Calu3 (cell line): ENCODE results near the gene ID4. TPM values are rescaled to one million over a fixed set of nuclear protein-coding genes. Genes with fewer than 3 reads are reported as not detected.
A peak's percentile ranks its signal among the peaks of the same experiment; 100 is the strongest.

ENCODE experiments used
- Bru-seq: library from RNA; stranded (reverse); fragments of 400-500 nt; gene quantifications from one replicate; lab custom pipeline; 2021; lab: Mats Ljungman, UMichigan
- BruChase-seq, 2 experiments: library from RNA; stranded (reverse); fragments of 400-500 nt; gene quantifications; one replicate each; lab custom pipeline; 2021; lab: Mats Ljungman, UMichigan
- BruUV-seq: library from RNA; stranded (reverse); fragments of 400-500 nt; replicated peaks from 2 replicates; lab custom pipeline; 2021; lab: Mats Ljungman, UMichigan
- CTCF ChIA-PET: fragments of 300-600 bp; sonication (Branson Sonifier 250); formaldehyde crosslinking; loops from one replicate; lab custom pipeline; 2022; ENCODE audit warnings: antibody characterized with exemption; lab: Charles Lee
- DNase-seq: peaks from one replicate; pipeline ENCODE4 v3.0.0; 2022
- H3K27ac Mint-ChIP-seq: one replicate; pipeline ENCODE4 v1.8.0; 2022; ENCODE audit warnings: mixed read lengths; ENCODE audit not compliant: unreplicated experiment
- H3K27me3 Mint-ChIP-seq: one replicate; pipeline ENCODE4 v1.8.0; 2022; ENCODE audit warnings: mixed read lengths; ENCODE audit not compliant: unreplicated experiment
- H3K36me3 Mint-ChIP-seq: one replicate; pipeline ENCODE4 v1.8.0; 2022; ENCODE audit warnings: mild to moderate bottlenecking, moderate library complexity, mixed read lengths; ENCODE audit not compliant: insufficient read depth, unreplicated experiment
- H3K4me1 Mint-ChIP-seq: one replicate; pipeline ENCODE4 v1.8.0; 2022; ENCODE audit warnings: mild to moderate bottlenecking, low read depth, mixed read lengths; ENCODE audit not compliant: unreplicated experiment
- H3K4me3 Mint-ChIP-seq: one replicate; pipeline ENCODE4 v1.8.0; 2022; ENCODE audit warnings: mild to moderate bottlenecking, low read depth, moderate library complexity, mixed read lengths; ENCODE audit not compliant: unreplicated experiment
- H3K9me3 Mint-ChIP-seq: one replicate; pipeline ENCODE4 v1.8.0; 2022; ENCODE audit warnings: low read depth, mixed read lengths; ENCODE audit not compliant: unreplicated experiment
- intact Hi-C: fragments of 100-400 bp; cut with micrococcal nuclease; formaldehyde crosslinking; loops from one replicate; pipeline ENCODE4 v1.10.0; 2022; ENCODE audit not compliant: unreplicated experiment
- long read RNA-seq: library from polyadenylated mRNA; stranded (forward); transcript quantifications from one replicate; pipeline ENCODE4 v2.0.0, GENCODE V29; 2022
- total RNA-seq: library from RNA; stranded (reverse); gene quantifications from 2 replicates; pipeline ENCODE4 v1.2.3, GENCODE V29; 2022
- TF ChIP-seq, protein P1 (sequence below): fragments of 200-600 bp; IDR thresholded peaks from one replicate; pipeline ENCODE4 v1.8.0; 2022; ENCODE audit warnings: antibody characterized with exemption; ENCODE audit not compliant: unreplicated experiment

The ID4 gene, protein sequence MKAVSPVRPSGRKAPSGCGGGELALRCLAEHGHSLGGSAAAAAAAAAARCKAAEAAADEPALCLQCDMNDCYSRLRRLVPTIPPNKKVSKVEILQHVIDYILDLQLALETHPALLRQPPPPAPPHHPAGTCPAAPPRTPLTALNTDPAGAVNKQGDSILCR
- 1.7 and 1.8 TPM in 2 replicates for total RNA-seq
- percentile 41 among the genes with signal in this experiment for Bru-seq, nascent RNA
- BruChase-seq, experiment 1, labeled RNA remaining after a 6-hour chase = percentile 34 among the genes with signal in this experiment
- percentile 60 among the genes with signal in this experiment for BruChase-seq, experiment 2, labeled RNA remaining after a 2-hour chase
- long read RNA-seq, transcript ID4-201 (3 exons, 2,344 nt) = major isoform, 10 of 10 reads
- long read RNA-seq, partial matches to known transcripts = 0 of 10 reads
- long read RNA-seq, other reads (novel, unspliced or antisense) = 0 of 10 reads

GRCh38 chr6:19836799-19837510 is at the start of gene ID4:
Gene ID4 (plus strand): TSS chr6:19837370. CDS start chr6:19837755, 385 bp downstream.
- Mint-ChIP-seq H3K27ac (peak within 1 kb of the TSS; percentile 86), H3K36me3 (peaks cover 29% of the 10 kb centered on the region), H3K27me3 (no peaks in the 10 kb centered on the region), H3K4me3 (peak within 1 kb of the TSS; percentile 74), H3K9me3 (no peaks in the 10 kb centered on the region), H3K4me1 (peaks cover 26% of the 10 kb centered on the region)
- peak; percentile 61 for DNase-seq
- intact Hi-C loops = loop anchor here (10.0 kb wide), 1 partner anchor 702 kb away; no protein-coding TSS in a partner anchor
- CTCF ChIA-PET = no interaction called here
- no TSS peak for BruUV-seq
- TF ChIP-seq, protein P1, sequence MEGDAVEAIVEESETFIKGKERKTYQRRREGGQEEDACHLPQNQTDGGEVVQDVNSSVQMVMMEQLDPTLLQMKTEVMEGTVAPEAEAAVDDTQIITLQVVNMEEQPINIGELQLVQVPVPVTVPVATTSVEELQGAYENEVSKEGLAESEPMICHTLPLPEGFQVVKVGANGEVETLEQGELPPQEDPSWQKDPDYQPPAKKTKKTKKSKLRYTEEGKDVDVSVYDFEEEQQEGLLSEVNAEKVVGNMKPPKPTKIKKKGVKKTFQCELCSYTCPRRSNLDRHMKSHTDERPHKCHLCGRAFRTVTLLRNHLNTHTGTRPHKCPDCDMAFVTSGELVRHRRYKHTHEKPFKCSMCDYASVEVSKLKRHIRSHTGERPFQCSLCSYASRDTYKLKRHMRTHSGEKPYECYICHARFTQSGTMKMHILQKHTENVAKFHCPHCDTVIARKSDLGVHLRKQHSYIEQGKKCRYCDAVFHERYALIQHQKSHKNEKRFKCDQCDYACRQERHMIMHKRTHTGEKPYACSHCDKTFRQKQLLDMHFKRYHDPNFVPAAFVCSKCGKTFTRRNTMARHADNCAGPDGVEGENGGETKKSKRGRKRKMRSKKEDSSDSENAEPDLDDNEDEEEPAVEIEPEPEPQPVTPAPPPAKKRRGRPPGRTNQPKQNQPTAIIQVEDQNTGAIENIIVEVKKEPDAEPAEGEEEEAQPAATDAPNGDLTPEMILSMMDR = no peak

GRCh38 chr6:19788686-19789085 is 48.5 kb upstream of the ID4 start:
- H3K9me3 Mint-ChIP-seq = no peaks in the 10 kb centered on the region
- no peak for DNase-seq
- no peaks in the 10 kb centered on the region for H3K27me3 Mint-ChIP-seq
- CTCF ChIA-PET = no interaction called here
- no peak overlapping the region for H3K27ac Mint-ChIP-seq
- H3K4me3 Mint-ChIP-seq = no peak overlapping the region
- TF ChIP-seq, protein P1 = no peak
- intact Hi-C loops = no loop called here
- no TSS peak for BruUV-seq
- no peaks in the 10 kb centered on the region for H3K36me3 Mint-ChIP-seq
- H3K4me1 Mint-ChIP-seq = peaks cover 8% of the 10 kb centered on the region

DNA sequence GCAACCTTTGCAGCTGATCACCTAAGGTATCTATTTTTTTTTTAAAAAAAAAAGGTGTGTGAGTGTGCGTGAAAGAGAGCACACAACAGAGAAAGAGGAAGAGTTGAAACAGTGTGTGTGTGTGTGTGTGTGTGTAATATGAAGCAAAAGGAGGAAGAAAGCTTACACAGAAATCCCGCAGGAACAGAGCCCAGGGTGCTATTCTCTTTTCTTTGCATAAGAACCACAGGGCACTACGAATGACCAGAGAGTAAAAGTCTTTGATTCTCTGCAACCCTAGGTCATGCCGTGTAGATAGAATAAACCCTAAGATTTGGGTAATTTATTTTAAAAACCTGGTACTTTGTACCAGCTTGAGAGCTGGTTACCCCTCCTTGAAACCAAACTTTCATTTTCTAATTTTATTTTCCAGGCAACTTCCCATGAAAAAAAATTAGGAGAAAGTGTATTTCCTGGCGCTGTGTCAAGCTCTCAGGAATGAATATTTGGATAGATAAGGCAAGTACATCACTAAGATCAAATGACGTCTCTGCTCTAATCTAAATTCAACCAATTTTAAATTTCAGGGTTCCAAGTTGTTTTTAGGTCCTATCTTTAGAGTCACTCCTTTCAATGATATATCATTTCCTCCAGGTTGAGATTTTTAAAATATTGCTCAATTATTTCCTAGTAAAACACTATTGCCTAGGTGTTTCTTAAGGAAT is 47.9 kb upstream of the ID4 start:
- TF ChIP-seq, protein P1 = no peak
- intact Hi-C loops = no loop called here
- H3K27ac Mint-ChIP-seq = no peak overlapping the region
- BruUV-seq = no TSS peak
- no peaks in the 10 kb centered on the region for H3K9me3 Mint-ChIP-seq
- CTCF ChIA-PET = no interaction called here
- H3K4me3 Mint-ChIP-seq = no peak overlapping the region
- peaks cover 14% of the 10 kb centered on the region for H3K4me1 Mint-ChIP-seq
- no peaks in the 10 kb centered on the region for H3K36me3 Mint-ChIP-seq
- no peaks in the 10 kb centered on the region for H3K27me3 Mint-ChIP-seq
- DNase-seq = no peak

DNA sequence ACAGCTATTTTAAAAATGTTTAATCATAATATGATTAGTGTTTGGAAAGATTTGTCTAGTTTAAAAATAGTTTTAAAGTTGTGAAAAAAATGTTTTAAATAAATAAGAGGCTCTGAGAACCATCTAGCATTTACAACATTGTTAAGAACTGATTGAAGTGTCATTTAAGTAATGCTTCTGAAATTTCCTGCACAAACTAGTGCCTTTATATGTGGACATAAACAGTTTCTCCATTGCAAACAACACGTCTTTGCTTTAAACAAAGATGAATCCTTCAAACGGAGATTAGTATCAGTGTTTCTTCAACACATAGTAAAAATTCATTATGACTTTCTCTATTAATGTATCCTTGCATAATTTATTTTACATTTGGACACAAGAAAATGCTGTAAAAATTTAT is 45.9 kb upstream of the ID4 start:
- H3K27me3 Mint-ChIP-seq = no peaks in the 10 kb centered on the region
- peaks cover 27% of the 10 kb centered on the region for H3K4me1 Mint-ChIP-seq
- TF ChIP-seq, protein P1 = no peak
- no peaks in the 10 kb centered on the region for H3K9me3 Mint-ChIP-seq
- no peaks in the 10 kb centered on the region for H3K36me3 Mint-ChIP-seq
- DNase-seq = no peak
- no TSS peak for BruUV-seq
- no peak overlapping the region for H3K27ac Mint-ChIP-seq
- intact Hi-C loops = loop anchor here (10.0 kb wide), 1 partner anchor 326 kb away; no protein-coding TSS in a partner anchor
- H3K4me3 Mint-ChIP-seq = no peak overlapping the region
- CTCF ChIA-PET = no interaction called here
